Bronchial epithelial cell (primary cell): ENCODE data around the gene C19orf33. TPM values are rescaled to one million over a fixed set of nuclear protein-coding genes. Genes with fewer than 3 reads are reported as not detected.

Experiments used
- DNase-seq: peaks from one replicate; pipeline ENCODE4 v3.0.0-alpha.2; 2010; ENCODE audit warnings: low read depth
- FAIRE-seq: peaks from 2 replicates; lab custom pipeline; 2011; peaks lifted over from hg19 to GRCh38; lab: Jason Lieb, UNC
- H3K27me3 ChIP-seq: 2 replicates; pipeline ENCODE4 v1.5.1; 2011; ENCODE audit warnings: low read length; ENCODE audit not compliant: control insufficient read depth, insufficient read depth
- H3K36me3 ChIP-seq: 2 replicates; pipeline ENCODE4 v1.5.1; 2011; ENCODE audit warnings: low read length; ENCODE audit not compliant: control insufficient read depth, insufficient read depth
- H3K4me3 ChIP-seq: 2 replicates; pipeline ENCODE4 v1.5.1; 2011; ENCODE audit warnings: mild to moderate bottlenecking, low read depth, low read length, control low read depth
- CTCF ChIP-seq: IDR thresholded peaks from 2 replicates; pipeline ENCODE4 v1.5.1; 2011; ENCODE audit warnings: mild to moderate bottlenecking, moderate library complexity, low read length, control low read depth, inconsistent platforms; ENCODE audit not compliant: insufficient read depth, severe bottlenecking
- total RNA-seq: library from RNA; depleted of rRNA; stranded (reverse); fragments of >200 nt; gene quantifications from 2 replicates; pipeline ENCODE4 v1.2.1, GENCODE V29; 2014

C19orf33 gene
- total RNA-seq, 1 donor from 2014 or later = 266 TPM

GRCh38 chr19:38320969-38321339 is 16.9 kb downstream of the C19orf33 start:
- no peak for TF ChIP-seq CTCF
- peaks cover 10% of the 10 kb centered on the region for H3K36me3 ChIP-seq
- FAIRE-seq (no peak), DNase-seq (no peak)
- H3K4me3 ChIP-seq = peak overlapping the region; percentile 71
- no peaks in the 10 kb centered on the region for H3K27me3 ChIP-seq

- H3K27me3 ChIP-seq = no peaks in the 10 kb centered on the region
- peaks cover 13% of the 10 kb centered on the region for H3K36me3 ChIP-seq
- TF ChIP-seq CTCF = peak; percentile 5
- peak overlapping the region; percentile 71 for H3K4me3 ChIP-seq
- DNase-seq (peak; percentile 93), FAIRE-seq (peak; percentile 99)
Measured at GRCh38 chr19:38321646-38322196, 17.7 kb downstream of the C19orf33 start.

GRCh38 chr19:38323291-38323690 is 19.2 kb downstream of the C19orf33 start:
- FAIRE-seq (peak; percentile 52), DNase-seq (no peak)

GRCh38 chr19:38324431-38324830 is 20.4 kb downstream of the C19orf33 start:
- FAIRE-seq (no peak), DNase-seq (peak; percentile 70)
- TF ChIP-seq CTCF = no peak
- H3K27me3 ChIP-seq = no peaks in the 10 kb centered on the region
- no peak overlapping the region for H3K4me3 ChIP-seq
- peaks cover 31% of the 10 kb centered on the region for H3K36me3 ChIP-seq

More at GRCh38 chr19:38323291-38323690, 19.2 kb downstream of the C19orf33 start:
- Histone ChIP-seq H3K36me3 (peaks cover 28% of the 10 kb centered on the region), H3K27me3 (no peaks in the 10 kb centered on the region), H3K4me3 (no peak overlapping the region)
- no peak for TF ChIP-seq CTCF

- Histone ChIP-seq H3K4me3 (no peak overlapping the region), H3K27me3 (no peaks in the 10 kb centered on the region), H3K36me3 (peaks cover 32% of the 10 kb centered on the region)
- no peak for TF ChIP-seq CTCF
- FAIRE-seq (no peak), DNase-seq (no peak)
Measured at GRCh38 chr19:38326591-38326990, 22.5 kb downstream of the C19orf33 start.

GRCh38 chr19:38329651-38330050 is 25.6 kb downstream of the C19orf33 start:
- peaks cover 29% of the 10 kb centered on the region for H3K36me3 ChIP-seq
- no peak for TF ChIP-seq CTCF
- FAIRE-seq (no peak), DNase-seq (no peak)
- no peaks in the 10 kb centered on the region for H3K27me3 ChIP-seq
- no peak overlapping the region for H3K4me3 ChIP-seq
